Calu3 (cell line): Measurements from ENCODE around the gene RASSF4. TPM values are rescaled to one million over a fixed set of nuclear protein-coding genes. Genes with fewer than 3 reads are reported as not detected.

Experiments
- BruUV-seq: library from RNA; stranded (reverse); fragments of 400-500 nt; replicated peaks from 2 replicates; lab custom pipeline; 2021; lab: Mats Ljungman, UMichigan
- CTCF ChIA-PET: fragments of 300-600 bp; sonication (Branson Sonifier 250); formaldehyde crosslinking; loops from one replicate; lab custom pipeline; 2022; ENCODE audit warnings: antibody characterized with exemption; lab: Charles Lee
- DNase-seq: peaks from one replicate; pipeline ENCODE4 v3.0.0; 2022
- H3K27ac Mint-ChIP-seq: one replicate; pipeline ENCODE4 v1.8.0; 2022; ENCODE audit warnings: mixed read lengths; ENCODE audit not compliant: unreplicated experiment
- H3K27me3 Mint-ChIP-seq: one replicate; pipeline ENCODE4 v1.8.0; 2022; ENCODE audit warnings: mixed read lengths; ENCODE audit not compliant: unreplicated experiment
- H3K36me3 Mint-ChIP-seq: one replicate; pipeline ENCODE4 v1.8.0; 2022; ENCODE audit warnings: mild to moderate bottlenecking, moderate library complexity, mixed read lengths; ENCODE audit not compliant: insufficient read depth, unreplicated experiment
- H3K4me1 Mint-ChIP-seq: one replicate; pipeline ENCODE4 v1.8.0; 2022; ENCODE audit warnings: mild to moderate bottlenecking, low read depth, mixed read lengths; ENCODE audit not compliant: unreplicated experiment
- H3K4me3 Mint-ChIP-seq: one replicate; pipeline ENCODE4 v1.8.0; 2022; ENCODE audit warnings: mild to moderate bottlenecking, low read depth, moderate library complexity, mixed read lengths; ENCODE audit not compliant: unreplicated experiment
- H3K9me3 Mint-ChIP-seq: one replicate; pipeline ENCODE4 v1.8.0; 2022; ENCODE audit warnings: low read depth, mixed read lengths; ENCODE audit not compliant: unreplicated experiment
- intact Hi-C: fragments of 100-400 bp; cut with micrococcal nuclease; formaldehyde crosslinking; loops from one replicate; pipeline ENCODE4 v1.10.0; 2022; ENCODE audit not compliant: unreplicated experiment
- total RNA-seq: library from RNA; stranded (reverse); gene quantifications from 2 replicates; pipeline ENCODE4 v1.2.3, GENCODE V29; 2022
- TF ChIP-seq, protein P1 (sequence below): fragments of 200-600 bp; IDR thresholded peaks from one replicate; pipeline ENCODE4 v1.8.0; 2022; ENCODE audit warnings: antibody characterized with exemption; ENCODE audit not compliant: unreplicated experiment

Gene RASSF4
- total RNA-seq, 1 experiment from 2014 or later = 2.2 TPM

- H3K4me3 Mint-ChIP-seq = no peak overlapping the region
- no peaks in the 10 kb centered on the region for H3K36me3 Mint-ChIP-seq
- BruUV-seq = no TSS peak
- H3K27ac Mint-ChIP-seq = no peak overlapping the region
- CTCF ChIA-PET = interaction anchor here (0.6 to 2.5 kb wide), 6 partner anchors 41 to 73 kb away, joined by 3 to 30 read pairs (median 8); partner anchors contain the start of gene DEPP1
- intact Hi-C loops = loop anchor here (2.0 to 10.0 kb wide), 3 partner anchors 60 to 303 kb away; no protein-coding TSS in a partner anchor
- no peak for DNase-seq
- H3K27me3 Mint-ChIP-seq = no peaks in the 10 kb centered on the region
- H3K4me1 Mint-ChIP-seq = peaks cover 17% of the 10 kb centered on the region
- H3K9me3 Mint-ChIP-seq = no peaks in the 10 kb centered on the region
- TF ChIP-seq, protein P1, sequence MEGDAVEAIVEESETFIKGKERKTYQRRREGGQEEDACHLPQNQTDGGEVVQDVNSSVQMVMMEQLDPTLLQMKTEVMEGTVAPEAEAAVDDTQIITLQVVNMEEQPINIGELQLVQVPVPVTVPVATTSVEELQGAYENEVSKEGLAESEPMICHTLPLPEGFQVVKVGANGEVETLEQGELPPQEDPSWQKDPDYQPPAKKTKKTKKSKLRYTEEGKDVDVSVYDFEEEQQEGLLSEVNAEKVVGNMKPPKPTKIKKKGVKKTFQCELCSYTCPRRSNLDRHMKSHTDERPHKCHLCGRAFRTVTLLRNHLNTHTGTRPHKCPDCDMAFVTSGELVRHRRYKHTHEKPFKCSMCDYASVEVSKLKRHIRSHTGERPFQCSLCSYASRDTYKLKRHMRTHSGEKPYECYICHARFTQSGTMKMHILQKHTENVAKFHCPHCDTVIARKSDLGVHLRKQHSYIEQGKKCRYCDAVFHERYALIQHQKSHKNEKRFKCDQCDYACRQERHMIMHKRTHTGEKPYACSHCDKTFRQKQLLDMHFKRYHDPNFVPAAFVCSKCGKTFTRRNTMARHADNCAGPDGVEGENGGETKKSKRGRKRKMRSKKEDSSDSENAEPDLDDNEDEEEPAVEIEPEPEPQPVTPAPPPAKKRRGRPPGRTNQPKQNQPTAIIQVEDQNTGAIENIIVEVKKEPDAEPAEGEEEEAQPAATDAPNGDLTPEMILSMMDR = no peak
Observed at GRCh38 chr10:44931621-44932516, 27.7 kb upstream of the RASSF4 start.

DNA sequence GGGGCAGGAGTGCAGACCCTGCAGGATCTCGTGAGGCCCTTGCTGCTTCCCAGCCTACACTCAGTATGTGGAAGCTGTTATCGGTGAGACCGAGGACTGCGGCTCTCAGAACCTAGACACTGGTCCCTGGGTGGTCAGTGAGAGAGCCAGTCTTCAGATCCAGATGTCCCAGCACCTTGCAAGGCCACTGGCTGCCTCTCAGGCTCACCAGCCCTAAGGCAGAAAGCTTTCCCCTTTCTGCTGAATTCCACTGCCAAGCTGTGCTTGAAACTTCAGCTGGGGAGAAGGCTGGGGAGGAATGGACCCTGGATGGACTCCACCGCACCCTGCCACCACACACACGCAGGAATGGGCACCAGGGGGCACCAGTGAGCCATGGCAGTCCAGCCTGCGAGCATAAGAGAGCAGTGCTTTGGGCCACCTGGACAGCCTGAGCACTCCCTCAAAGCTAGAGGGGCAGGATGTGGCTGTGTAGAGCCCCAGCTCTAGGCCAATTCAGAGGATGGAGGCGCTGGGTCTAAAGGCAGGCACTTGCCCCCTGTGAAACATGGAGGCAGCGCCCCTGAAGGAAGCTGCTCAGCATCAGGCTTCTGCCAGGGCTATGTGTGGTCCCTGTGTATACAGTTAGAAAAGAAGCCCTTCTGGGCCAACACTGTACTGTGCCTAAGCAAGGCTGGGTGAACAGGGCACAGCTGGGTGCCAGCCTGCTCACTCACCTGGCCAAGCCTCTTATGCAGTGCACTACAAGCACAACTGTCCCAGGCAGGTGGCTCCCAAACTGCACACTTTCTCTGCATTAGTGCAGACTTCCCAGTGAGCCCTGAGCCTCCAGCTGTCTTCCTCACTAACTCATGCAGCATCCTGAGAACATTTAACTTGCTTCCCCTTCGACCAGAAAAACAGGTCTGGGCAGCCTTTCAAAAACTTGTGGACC, 26.8 kb upstream of the RASSF4 start:
- no TSS peak for BruUV-seq
- DNase-seq = peak; percentile 94
- Mint-ChIP-seq H3K36me3 (no peaks in the 10 kb centered on the region), H3K27me3 (no peaks in the 10 kb centered on the region), H3K4me3 (no peak overlapping the region), H3K4me1 (peaks cover 17% of the 10 kb centered on the region), H3K9me3 (no peaks in the 10 kb centered on the region), H3K27ac (no peak overlapping the region)
- CTCF ChIA-PET = interaction anchor here (0.7 to 2.5 kb wide), 9 partner anchors 28 to 69 kb away, joined by 3 to 30 read pairs (median 5); partner anchors contain the start of gene DEPP1
- TF ChIP-seq, protein P1 = peak; percentile 93
- intact Hi-C loops = loop anchor here (1.0 to 10.0 kb wide), 4 partner anchors 43 to 302 kb away; no protein-coding TSS in a partner anchor

- TF ChIP-seq, protein P1 = no peak
- Mint-ChIP-seq H3K27me3 (no peaks in the 10 kb centered on the region), H3K4me3 (no peak overlapping the region), H3K4me1 (peaks cover 17% of the 10 kb centered on the region), H3K36me3 (no peaks in the 10 kb centered on the region), H3K27ac (no peak overlapping the region), H3K9me3 (peaks cover 1% of the 10 kb centered on the region)
- intact Hi-C loops = loop anchor here (1.0 to 10.0 kb wide), 4 partner anchors 42 to 301 kb away; no protein-coding TSS in a partner anchor
- CTCF ChIA-PET = interaction anchor here (0.5 to 2.5 kb wide), 10 partner anchors 23 to 68 kb away, joined by 3 to 30 read pairs (median 5); partner anchors contain the start of gene DEPP1
- no peak for DNase-seq
- no TSS peak for BruUV-seq
Observed at GRCh38 chr10:44933451-44934321, 25.9 kb upstream of the RASSF4 start.
